ENCODE data around the gene AEN. TPM values are rescaled to one million over a fixed set of nuclear protein-coding genes. Genes with fewer than 3 reads are reported as not detected.

AEN gene
- total RNA-seq, 1 donor, result 81.6 TPM

- H3K4me3 ChIP-seq (ENCODE audit: low read depth, low read length), result peak overlapping the region; percentile 29
- DNase-seq (ENCODE audit: low read depth), result no peak
- TF ChIP-seq CTCF (IDR thresholded peaks at IDR 0.05; ENCODE audit: insufficient read depth, low read depth, low read length), result no peak
Measured at GRCh38 chr15:88624971-88625490, 3.9 kb downstream of the AEN start.

- no peak for TF ChIP-seq CTCF (IDR thresholded peaks at IDR 0.05; ENCODE audit: insufficient read depth, low read depth, low read length)
- H3K4me3 ChIP-seq (ENCODE audit: low read depth, low read length), result no peak overlapping the region
Measured at GRCh38 chr15:88625943-88626741, 5.0 kb downstream of the AEN start.

GRCh38 chr15:88627463-88627862 is 6.3 kb downstream of the AEN start:
- no peak overlapping the region for H3K4me3 ChIP-seq (ENCODE audit: low read depth, low read length)
- DNase-seq (ENCODE audit: low read depth), result no peak
- TF ChIP-seq CTCF (IDR thresholded peaks at IDR 0.05; ENCODE audit: insufficient read depth, low read depth, low read length), result no peak

More at GRCh38 chr15:88625943-88626741, 5.0 kb downstream of the AEN start:
- DNase-seq (ENCODE audit: low read depth), result no peak

- no peak overlapping the region for H3K4me3 ChIP-seq (ENCODE audit: low read depth, low read length)
- no peak for TF ChIP-seq CTCF (IDR thresholded peaks at IDR 0.05; ENCODE audit: insufficient read depth, low read depth, low read length)
- DNase-seq (ENCODE audit: low read depth), result no peak
Measured at GRCh38 chr15:88628018-88628654, 7.0 kb downstream of the AEN start.

- no peak for TF ChIP-seq CTCF (IDR thresholded peaks at IDR 0.05; ENCODE audit: insufficient read depth, low read depth, low read length)
- H3K4me3 ChIP-seq (ENCODE audit: low read depth, low read length), result no peak overlapping the region
- DNase-seq (ENCODE audit: low read depth), result no peak
Measured at GRCh38 chr15:88629071-88629470, 7.9 kb downstream of the AEN start.

- TF ChIP-seq CTCF (IDR thresholded peaks at IDR 0.05; ENCODE audit: insufficient read depth, low read depth, low read length), result no peak
- H3K4me3 ChIP-seq (ENCODE audit: low read depth, low read length), result no peak overlapping the region
- DNase-seq (ENCODE audit: low read depth), result no peak
Measured at GRCh38 chr15:88630141-88630721, 9.1 kb downstream of the AEN start.

Data from fibroblast of villous mesenchyme (primary cell).